ENCODE measurements around the gene MTMR6. TPM values are rescaled to one million over a fixed set of nuclear protein-coding genes. Genes with fewer than 3 reads are reported as not detected.
"Not testable (repeated sequence)": the region's sequence is repeated elsewhere in the genome, so short reads cannot be mapped to it uniquely, and the experiment has no call there.

Gene MTMR6
- total RNA-seq (10 to 100 TPM; 15.9 to 16.9 TPM), polyA plus RNA-seq (15.0 TPM)

GRCh38 chr13:25286969-25287961 lies at the start of gene MTMR6:
TSS of gene MTMR6 (minus strand) at chr13:25287488. CDS start at chr13:25287247, 241 bp downstream.
- no peaks in the 10 kb centered on the region for H3K9me3 Mint-ChIP-seq
- POLR2A ChIA-PET: interaction anchor here (1.8 kb wide), 1 partner anchor 15 kb away, joined by 12 read pairs; the partner anchor contains the start of gene NUP58
- Histone ChIP-seq H3K9me3 (ENCODE audit: low read length) (no peaks in the 10 kb centered on the region), H3K27me3 (ENCODE audit: insufficient read depth, low read length, poor library complexity, severe bottlenecking) (no peaks in the 10 kb centered on the region), H3K36me3 (ENCODE audit: insufficient read depth, low read length) (no peaks in the 10 kb centered on the region), H3K4me1 (ENCODE audit: insufficient read depth, low read length) (peaks cover 17% of the 10 kb centered on the region), H3K27ac (ENCODE audit: low read depth, low read length) (peak within 1 kb of the TSS; percentile 99), H3K4me3 (ENCODE audit: low read length) (peak within 1 kb of the TSS; percentile 96)
- H3K27me3 Mint-ChIP-seq: peaks cover 8 to 20% of the 10 kb centered on the region in 2 donors
- peak within 1 kb of the TSS; percentile 92 to 99 (median 97) for H3K4me3 Mint-ChIP-seq
- DNase-seq: peak; percentile 91 to 96 (median 92)
- H3K36me3 Mint-ChIP-seq: peaks cover 0 to 24% (median 5%) of the 10 kb centered on the region in 3 donors
- peaks cover 34 to 51% (median 47%) of the 10 kb centered on the region in 3 donors for H3K4me1 Mint-ChIP-seq
- CTCF ChIA-PET: interaction anchor here (0.7 to 5.0 kb wide), 8 partner anchors 9 to 26 kb away, joined by 3 to 49 read pairs (median 4); partner anchors contain the start of gene NUP58
- peak within 1 kb of the TSS; percentile 96 to 99 (median 98) for H3K27ac Mint-ChIP-seq

- ChIA-PET POLR2A (no interaction called here), CTCF (no interaction called here)
- H3K27me3 ChIP-seq (ENCODE audit: insufficient read depth, low read length, poor library complexity, severe bottlenecking): no peaks in the 10 kb centered on the region
- no peak overlapping the region for H3K27ac ChIP-seq (ENCODE audit: low read depth, low read length)
- peaks cover 6 to 72% (median 17%) of the 10 kb centered on the region in 3 donors for H3K36me3 Mint-ChIP-seq
- H3K4me1 ChIP-seq (ENCODE audit: insufficient read depth, low read length): no peaks in the 10 kb centered on the region
- H3K27ac Mint-ChIP-seq: no peak overlapping the region
- no peaks in the 10 kb centered on the region for H3K27me3 Mint-ChIP-seq
- H3K9me3 Mint-ChIP-seq: no peaks in the 10 kb centered on the region
- DNase-seq: no peak
- peaks cover 6 to 29% (median 7%) of the 10 kb centered on the region in 3 donors for H3K4me1 Mint-ChIP-seq
- no peak overlapping the region for H3K4me3 ChIP-seq (ENCODE audit: low read length)
- no peaks in the 10 kb centered on the region for H3K9me3 ChIP-seq (ENCODE audit: low read length)
- H3K4me3 Mint-ChIP-seq: no peak overlapping the region
- H3K36me3 ChIP-seq (ENCODE audit: insufficient read depth, low read length): peaks cover 30% of the 10 kb centered on the region
These were observed 48.6 kb upstream of the MTMR6 start for GRCh38 chr13:25335856-25336255.

- POLR2A ChIA-PET: no interaction called here
- no peak overlapping the region for H3K27ac ChIP-seq (ENCODE audit: low read depth, low read length)
- H3K4me1 ChIP-seq (ENCODE audit: insufficient read depth, low read length): no peaks in the 10 kb centered on the region
- H3K27me3 ChIP-seq (ENCODE audit: insufficient read depth, low read length, poor library complexity, severe bottlenecking): no peaks in the 10 kb centered on the region
- H3K27ac Mint-ChIP-seq: no peak overlapping the region
- no peaks in the 10 kb centered on the region for H3K9me3 ChIP-seq (ENCODE audit: low read length)
- peaks cover 6 to 29% (median 7%) of the 10 kb centered on the region in 3 donors for H3K4me1 Mint-ChIP-seq
- H3K27me3 Mint-ChIP-seq: no peaks in the 10 kb centered on the region
- H3K36me3 Mint-ChIP-seq: peaks cover 6 to 79% (median 27%) of the 10 kb centered on the region in 3 donors
- H3K36me3 ChIP-seq (ENCODE audit: insufficient read depth, low read length): peaks cover 57% of the 10 kb centered on the region
- CTCF ChIA-PET: no interaction called here
- no peak overlapping the region for H3K4me3 Mint-ChIP-seq
- H3K9me3 Mint-ChIP-seq: no peaks in the 10 kb centered on the region
- H3K4me3 ChIP-seq (ENCODE audit: low read length): no peak overlapping the region
- DNase-seq: no peak
These were observed 43.3 kb upstream of the MTMR6 start for GRCh38 chr13:25330541-25330940.

- peaks cover 6 to 81% (median 29%) of the 10 kb centered on the region in 3 donors for H3K36me3 Mint-ChIP-seq
- POLR2A ChIA-PET: no interaction called here
- H3K27me3 Mint-ChIP-seq: no peaks in the 10 kb centered on the region
- CTCF ChIA-PET: no interaction called here
- H3K4me1 ChIP-seq (ENCODE audit: insufficient read depth, low read length): no peaks in the 10 kb centered on the region
- no peak overlapping the region for H3K27ac ChIP-seq (ENCODE audit: low read depth, low read length)
- no peak overlapping the region for H3K4me3 ChIP-seq (ENCODE audit: low read length)
- H3K4me3 Mint-ChIP-seq: no peak overlapping the region
- H3K9me3 ChIP-seq (ENCODE audit: low read length): no peaks in the 10 kb centered on the region
- peaks cover 6 to 23% (median 7%) of the 10 kb centered on the region in 3 donors for H3K4me1 Mint-ChIP-seq
- peaks cover 60% of the 10 kb centered on the region for H3K36me3 ChIP-seq (ENCODE audit: insufficient read depth, low read length)
- H3K27me3 ChIP-seq (ENCODE audit: insufficient read depth, low read length, poor library complexity, severe bottlenecking): no peaks in the 10 kb centered on the region
- no peak for DNase-seq
- no peaks in the 10 kb centered on the region for H3K9me3 Mint-ChIP-seq
- H3K27ac Mint-ChIP-seq: peak overlapping the region in 3 of 8 donors; percentile 5 to 52 (median 18)
These were observed 42.4 kb upstream of the MTMR6 start for GRCh38 chr13:25329706-25330105.

GRCh38 chr13:25324100-25324499 lies 36.8 kb upstream of the MTMR6 start:
- Histone ChIP-seq H3K27ac (ENCODE audit: low read depth, low read length) (no peak overlapping the region), H3K4me1 (ENCODE audit: insufficient read depth, low read length) (no peaks in the 10 kb centered on the region), H3K9me3 (ENCODE audit: low read length) (no peaks in the 10 kb centered on the region), H3K27me3 (ENCODE audit: insufficient read depth, low read length, poor library complexity, severe bottlenecking) (no peaks in the 10 kb centered on the region), H3K36me3 (ENCODE audit: insufficient read depth, low read length) (peaks cover 34% of the 10 kb centered on the region), H3K4me3 (ENCODE audit: low read length) (no peak overlapping the region)
- no peak for DNase-seq
- Mint-ChIP-seq H3K27me3 (no peaks in the 10 kb centered on the region), H3K27ac (peak overlapping the region in 3 of 8 donors; percentile 1 to 87 (median 8)), H3K36me3 (peaks cover 0 to 70% (median 12%) of the 10 kb centered on the region in 3 donors), H3K4me1 (no peaks in the 10 kb centered on the region), H3K4me3 (no peak overlapping the region), H3K9me3 (no peaks in the 10 kb centered on the region)
- ChIA-PET POLR2A (no interaction called here), CTCF (no interaction called here)

GRCh38 chr13:25319771-25320170 lies 32.5 kb upstream of the MTMR6 start:
- H3K27ac ChIP-seq (ENCODE audit: low read depth, low read length): no peak overlapping the region
- Mint-ChIP-seq H3K4me1 (peaks cover 0 to 14% (median 4%) of the 10 kb centered on the region in 3 donors), H3K36me3 (peaks cover 0 to 72% (median 16%) of the 10 kb centered on the region in 3 donors), H3K27ac (no peak overlapping the region), H3K27me3 (no peaks in the 10 kb centered on the region), H3K9me3 (no peaks in the 10 kb centered on the region), H3K4me3 (no peak overlapping the region)
- no peaks in the 10 kb centered on the region for H3K27me3 ChIP-seq (ENCODE audit: insufficient read depth, low read length, poor library complexity, severe bottlenecking)
- H3K36me3 ChIP-seq (ENCODE audit: insufficient read depth, low read length): peaks cover 19% of the 10 kb centered on the region
- no peak for DNase-seq
- H3K4me3 ChIP-seq (ENCODE audit: low read length): no peak overlapping the region
- no peaks in the 10 kb centered on the region for H3K4me1 ChIP-seq (ENCODE audit: insufficient read depth, low read length)
- POLR2A ChIA-PET: no interaction called here
- CTCF ChIA-PET: no interaction called here
- H3K9me3 ChIP-seq (ENCODE audit: low read length): no peaks in the 10 kb centered on the region

- H3K4me1 ChIP-seq (ENCODE audit: insufficient read depth, low read length); H3K27ac ChIP-seq (ENCODE audit: low read depth, low read length); H3K27ac Mint-ChIP-seq: not testable (repeated sequence)
These were observed 31.7 kb upstream of the MTMR6 start for GRCh38 chr13:25318946-25319345.

GRCh38 chr13:25310891-25311290 lies 23.6 kb upstream of the MTMR6 start:
- CTCF ChIA-PET: no interaction called here
- H3K27ac ChIP-seq (ENCODE audit: low read depth, low read length): no peak overlapping the region
- no peak overlapping the region for H3K4me3 ChIP-seq (ENCODE audit: low read length)
- Mint-ChIP-seq H3K4me3 (no peak overlapping the region), H3K4me1 (peaks cover 17 to 28% (median 19%) of the 10 kb centered on the region in 3 donors), H3K27ac (peak overlapping the region in 1 of 8 donors; percentile 26), H3K27me3 (peaks cover 0 to 2% of the 10 kb centered on the region in 2 donors), H3K36me3 (peaks cover 7 to 72% (median 23%) of the 10 kb centered on the region in 3 donors), H3K9me3 (no peaks in the 10 kb centered on the region)
- DNase-seq: no peak
- peaks cover 26% of the 10 kb centered on the region for H3K36me3 ChIP-seq (ENCODE audit: insufficient read depth, low read length)
- H3K4me1 ChIP-seq (ENCODE audit: insufficient read depth, low read length): no peaks in the 10 kb centered on the region
- no peaks in the 10 kb centered on the region for H3K9me3 ChIP-seq (ENCODE audit: low read length)
- POLR2A ChIA-PET: no interaction called here
- no peaks in the 10 kb centered on the region for H3K27me3 ChIP-seq (ENCODE audit: insufficient read depth, low read length, poor library complexity, severe bottlenecking)

More at GRCh38 chr13:25318946-25319345, 31.7 kb upstream of the MTMR6 start:
- H3K27me3 Mint-ChIP-seq; CTCF ChIA-PET; H3K4me3 ChIP-seq (ENCODE audit: low read length); DNase-seq; H3K9me3 Mint-ChIP-seq; POLR2A ChIA-PET; H3K27me3 ChIP-seq (ENCODE audit: insufficient read depth, low read length, poor library complexity, severe bottlenecking); H3K4me3 Mint-ChIP-seq; H3K9me3 ChIP-seq (ENCODE audit: low read length): not testable (repeated sequence)
- Mint-ChIP-seq H3K4me1 (peaks cover 0 to 14% (median 4%) of the 10 kb centered on the region in 3 donors), H3K36me3 (peaks cover 0 to 70% (median 16%) of the 10 kb centered on the region in 3 donors)
- peaks cover 19% of the 10 kb centered on the region for H3K36me3 ChIP-seq (ENCODE audit: insufficient read depth, low read length)

All from CD8-positive, alpha-beta memory T cell (primary cell).